GM21717 (cell line): ENCODE results near the gene AFTPH.
"Not testable (repeated sequence)": the region's sequence is repeated elsewhere in the genome, so short reads cannot be mapped to it uniquely, and the experiment has no call there.

Experiments
- ATAC-seq: cut with Tn5 transposase; IDR thresholded peaks from one replicate; pipeline ENCODE4 v1.9.1; 2021; ENCODE audit warnings: mild to moderate bottlenecking, moderate library complexity; ENCODE audit not compliant: unreplicated experiment

Gene AFTPH

GRCh38 chr2:64498438-64498837, 25.7 kb upstream of the AFTPH start:
- ATAC-seq, result no peak

- ATAC-seq, result no peak
Measured at GRCh38 chr2:64500549-64500948, 23.6 kb upstream of the AFTPH start.

- ATAC-seq, result no peak
Measured at GRCh38 chr2:64501946-64502345, 22.2 kb upstream of the AFTPH start.

DNA sequence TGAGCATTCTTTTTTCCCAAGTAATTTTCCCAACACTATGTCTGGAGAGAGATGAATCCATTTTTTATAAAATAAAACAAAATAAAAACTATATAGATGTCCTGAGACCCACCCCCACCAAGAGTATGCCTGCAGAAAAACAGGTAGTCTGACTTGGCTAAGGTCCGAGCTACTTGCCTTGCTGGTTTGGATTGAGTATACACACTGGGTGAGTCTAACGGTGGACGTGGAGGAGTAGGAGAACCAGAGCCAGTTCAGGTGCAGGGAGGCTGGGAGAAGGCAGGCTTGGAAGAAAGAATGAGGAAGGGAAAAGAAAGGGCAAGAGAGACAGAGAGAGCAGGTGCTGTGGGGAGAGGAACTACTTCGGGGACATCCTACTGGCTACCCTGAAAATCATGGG, 21.3 kb upstream of the AFTPH start:
- ATAC-seq, result no peak

DNA sequence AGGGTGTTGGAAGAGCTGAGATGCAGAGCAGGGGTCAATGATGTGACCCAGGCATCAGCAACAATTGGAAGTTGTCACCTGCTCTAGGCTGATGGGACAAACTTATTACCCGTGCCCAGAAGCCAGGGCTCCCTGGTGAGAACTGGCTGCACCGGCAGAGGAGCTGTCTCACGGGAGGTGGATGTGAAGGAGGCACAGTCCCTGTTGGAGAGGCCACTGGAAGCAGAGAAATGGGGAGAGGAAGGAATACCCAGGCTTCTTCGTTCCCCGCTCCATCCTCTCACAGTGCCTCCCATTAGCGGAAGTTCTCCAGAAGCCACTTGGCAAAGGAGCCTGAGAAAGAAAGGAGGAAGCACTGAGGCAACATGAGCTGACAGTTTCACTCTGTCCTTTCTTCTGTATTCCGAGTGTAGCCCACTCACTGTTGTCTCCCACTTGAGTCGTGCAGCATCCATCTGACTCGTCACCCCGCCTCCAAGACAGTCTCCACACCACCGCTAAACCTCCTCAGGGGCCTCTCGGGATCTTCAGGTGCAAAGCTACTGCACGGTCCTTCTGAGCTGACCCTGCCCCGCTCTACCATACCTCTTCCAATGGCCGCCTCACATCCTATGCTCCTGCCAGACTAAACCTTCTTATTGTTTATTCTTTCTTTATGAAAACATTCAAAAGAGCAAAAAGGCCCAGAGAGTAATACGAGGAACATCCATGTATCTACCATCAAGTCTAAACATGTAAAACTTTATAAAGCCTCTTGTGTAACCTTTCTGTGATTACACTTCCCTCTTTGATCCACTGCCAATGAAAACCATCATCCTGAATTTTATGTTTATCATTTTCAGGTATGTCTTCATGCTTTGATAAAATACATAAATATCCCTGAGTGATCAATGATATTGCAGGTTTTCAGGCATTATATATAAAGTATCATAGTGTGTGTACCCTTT, 19.1 kb upstream of the AFTPH start:
- no peak for ATAC-seq

DNA sequence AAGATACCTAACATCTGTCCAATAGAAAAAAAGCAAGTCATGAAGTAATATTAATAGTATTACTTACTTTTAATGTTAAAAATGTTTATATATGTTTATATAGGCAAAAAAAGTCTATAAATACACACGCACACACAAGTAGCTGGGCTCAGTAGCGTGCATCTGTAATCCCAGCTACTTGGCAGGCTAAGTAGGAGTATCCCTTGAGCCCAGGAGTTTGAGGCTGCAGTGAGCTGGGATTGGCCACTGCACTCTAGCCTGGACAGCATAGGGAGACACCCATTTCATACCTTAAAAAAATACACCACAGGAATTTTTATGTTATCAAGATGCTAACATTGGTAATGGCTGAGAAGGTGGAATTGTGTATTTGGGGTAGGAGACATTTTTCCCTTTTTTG, 17.4 kb upstream of the AFTPH start:
- no peak for ATAC-seq

DNA sequence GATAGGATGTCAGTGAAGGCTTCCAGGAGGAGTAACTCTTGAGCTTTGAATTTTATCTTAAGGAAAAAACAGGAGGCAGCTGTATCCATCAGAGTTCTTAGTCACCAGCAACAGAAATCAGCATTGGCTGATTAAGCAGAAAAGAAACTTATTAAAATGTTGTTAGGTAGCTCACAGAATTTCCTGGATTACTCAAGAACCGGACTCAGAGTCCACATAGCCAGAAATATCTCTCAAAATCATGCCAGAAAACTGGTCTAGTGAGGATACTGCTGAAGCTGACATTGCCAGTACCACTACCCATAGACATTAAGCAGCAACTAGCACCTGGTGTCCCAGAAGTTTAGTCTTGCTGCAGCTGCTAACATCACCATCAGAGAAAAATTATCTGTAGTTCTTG, 10.1 kb upstream of the AFTPH start:
- no peak for ATAC-seq

DNA sequence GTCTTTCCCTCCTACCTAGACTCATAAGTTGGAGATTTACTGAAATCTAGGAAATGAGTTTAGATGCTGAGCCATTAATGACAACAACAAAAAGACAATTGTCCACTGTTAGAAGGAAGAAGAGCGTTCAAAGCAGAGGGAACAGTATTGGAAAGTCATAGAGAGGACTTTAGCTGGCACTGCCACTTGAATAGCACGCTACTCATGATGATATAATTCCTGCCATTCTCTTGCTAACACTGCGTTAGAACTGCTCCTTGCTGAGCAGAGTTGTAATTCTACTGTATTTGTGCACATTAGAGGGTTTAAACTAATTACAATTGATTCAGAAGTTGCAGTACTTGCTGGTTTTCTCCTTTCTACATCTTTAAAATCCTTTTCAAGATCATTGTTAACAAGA, 9.0 kb upstream of the AFTPH start:
- ATAC-seq, result no peak

DNA sequence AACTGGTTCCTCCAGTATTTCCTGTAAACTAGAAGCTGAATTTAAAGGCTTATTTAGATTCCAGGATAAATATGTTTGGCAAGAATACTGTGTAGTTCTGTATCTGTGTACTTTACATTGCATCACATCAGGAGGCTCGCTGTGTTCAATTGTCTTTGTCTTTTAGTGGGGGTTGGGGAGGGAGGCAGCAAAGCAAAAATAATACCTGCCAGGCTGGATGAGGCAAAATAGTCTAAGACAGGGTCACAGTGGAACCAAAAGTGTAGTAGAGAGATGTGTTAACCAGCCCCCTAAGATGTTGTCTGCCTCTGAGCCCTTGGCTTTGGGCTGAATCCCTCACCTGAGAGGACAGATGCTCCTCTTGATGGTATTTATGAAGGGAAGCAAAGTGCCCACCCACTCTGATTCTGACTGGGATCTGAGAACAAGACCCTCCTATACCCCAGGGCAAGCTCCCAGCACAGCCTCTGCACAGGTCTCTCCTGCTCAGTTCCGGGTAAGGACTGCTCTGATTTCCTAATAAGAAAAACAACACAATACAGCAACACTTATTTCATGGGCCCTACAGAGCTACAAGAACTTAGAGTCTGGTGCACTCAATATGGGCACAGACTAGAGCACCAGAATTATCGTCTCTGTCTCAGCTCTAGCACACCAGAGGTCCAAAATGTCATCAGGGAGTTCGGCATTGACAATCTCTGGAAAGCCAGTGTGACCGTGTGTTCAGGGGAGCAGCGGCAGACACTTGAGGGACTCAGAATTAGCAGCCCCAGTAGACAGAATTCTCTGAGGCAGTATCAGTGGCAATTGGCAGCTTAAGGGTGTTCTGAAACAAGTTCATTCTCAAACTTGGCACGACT, 7.2 kb upstream of the AFTPH start:
- no peak for ATAC-seq

DNA sequence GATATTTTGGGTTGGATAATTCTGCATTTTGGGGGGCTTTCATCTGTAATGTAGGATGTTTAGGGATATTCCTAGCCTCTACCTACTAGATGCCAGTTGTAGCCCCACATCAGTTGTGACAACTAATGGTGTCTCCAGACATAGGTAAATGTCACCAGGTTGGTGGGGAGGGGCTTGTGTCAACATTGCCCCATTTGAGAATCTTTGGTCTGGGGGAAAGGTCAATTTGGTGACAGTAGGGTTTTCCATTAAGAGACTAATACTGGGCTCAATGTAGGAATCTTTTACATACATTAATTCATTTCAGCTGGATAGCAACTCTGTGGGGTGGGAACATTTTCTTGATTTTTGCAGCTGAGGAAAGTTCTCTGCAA, 6.6 kb upstream of the AFTPH start:
- no peak for ATAC-seq

DNA sequence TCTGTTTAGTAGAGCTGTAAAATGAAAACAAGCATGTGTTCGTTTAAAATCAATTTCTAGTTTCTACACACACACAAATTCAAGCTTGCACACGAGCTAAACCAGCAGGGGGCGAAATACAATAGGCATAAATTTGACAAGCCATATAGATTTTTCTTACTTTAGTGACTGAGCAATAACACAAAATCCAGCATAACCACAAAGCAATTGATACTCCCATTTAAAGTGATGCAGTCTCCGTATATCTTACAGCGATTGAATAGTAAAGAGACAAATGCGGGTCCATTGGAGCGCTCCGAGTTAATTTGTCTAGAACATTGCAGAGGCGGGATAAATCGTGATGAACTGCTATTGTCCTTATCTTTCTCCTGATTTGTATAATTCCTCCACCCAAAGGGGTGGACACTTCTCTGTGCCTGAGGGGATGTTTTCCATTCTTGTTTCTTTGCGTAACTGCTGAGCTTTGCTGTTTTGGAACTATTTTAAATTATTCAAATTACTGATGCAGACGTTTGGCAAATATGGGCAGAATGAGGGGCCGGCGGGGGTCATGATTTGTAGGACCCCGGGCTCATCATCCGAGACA, 1.2 kb upstream of the AFTPH start:
- ATAC-seq, result no peak

- peak; percentile 25 for ATAC-seq
Measured at GRCh38 chr2:64524604-64525316, 632 bp downstream of the AFTPH start.

DNA sequence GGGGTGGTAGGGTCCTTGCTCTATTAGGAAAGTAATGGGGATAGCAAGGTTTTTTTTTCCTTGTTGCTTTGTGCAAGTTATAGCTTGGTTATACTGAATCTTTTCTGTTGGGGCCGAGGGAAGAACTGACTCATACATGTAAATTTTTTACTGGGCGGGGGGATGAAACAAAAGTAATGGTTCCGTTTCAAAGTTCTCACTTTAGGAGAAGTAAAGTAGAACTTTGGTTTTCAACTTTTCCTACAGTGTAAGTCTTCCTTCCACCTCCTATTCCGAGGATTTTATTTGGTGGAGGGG, 1.1 kb downstream of the AFTPH start:
- no peak for ATAC-seq

DNA sequence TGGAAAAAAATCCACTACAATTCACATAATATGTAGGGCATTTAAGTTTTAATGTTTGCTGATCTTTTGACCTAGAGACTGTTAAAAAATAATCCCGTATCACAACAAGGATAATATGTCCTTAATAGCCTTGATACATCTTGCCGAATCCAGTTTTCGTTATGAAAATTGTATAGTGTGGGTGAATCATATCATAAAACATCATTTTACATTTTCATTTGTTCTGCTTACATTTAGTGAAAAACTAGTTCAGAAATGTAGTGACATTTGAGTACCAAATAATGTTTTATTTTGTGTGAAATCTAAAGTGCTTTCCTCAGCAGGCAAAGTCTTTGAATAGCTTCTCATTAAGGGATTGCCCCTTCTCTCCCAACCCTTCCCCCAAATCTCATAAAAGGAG, 1.9 kb downstream of the AFTPH start:
- no peak for ATAC-seq

GRCh38 chr2:64530946-64531345, 6.8 kb downstream of the AFTPH start:
- ATAC-seq, result not testable (repeated sequence)

DNA sequence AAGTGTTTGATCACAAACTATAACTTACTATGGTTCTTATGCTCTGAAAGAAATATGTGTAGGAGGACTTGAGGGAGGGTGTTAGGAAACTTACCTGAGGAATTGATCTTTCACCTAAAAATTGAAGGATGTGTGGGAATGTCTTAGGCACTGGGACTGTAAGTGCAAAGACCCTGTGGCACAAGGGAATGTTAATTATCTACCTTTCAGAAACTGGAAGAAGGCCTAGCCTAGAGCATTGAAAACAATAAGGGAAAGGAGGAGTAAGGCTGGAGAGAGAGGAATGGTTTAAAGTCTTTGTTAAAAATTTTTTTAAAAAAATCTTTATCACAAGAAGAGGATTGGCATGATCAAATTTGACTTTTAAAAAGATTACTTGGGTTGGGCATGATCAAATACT, 7.9 kb downstream of the AFTPH start:
- no peak for ATAC-seq

DNA sequence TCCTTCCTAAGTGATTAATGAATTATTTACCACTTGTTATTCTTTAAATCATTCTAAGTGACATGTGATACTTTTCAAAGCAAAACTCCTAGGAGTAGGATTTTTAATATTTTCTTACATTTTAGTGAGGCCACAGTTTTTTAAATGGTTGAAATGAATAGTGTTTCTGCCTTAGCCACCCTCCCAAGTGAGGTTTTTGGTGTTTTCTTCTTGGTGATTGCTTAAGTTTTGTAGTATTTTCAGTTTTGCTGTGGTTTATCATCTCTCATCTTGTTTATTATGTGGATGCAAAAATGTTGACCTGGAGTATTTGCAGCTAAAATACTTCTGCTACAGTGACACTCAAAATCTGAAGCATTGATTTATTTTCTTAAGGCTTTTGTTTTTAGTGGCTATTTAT, 9.8 kb downstream of the AFTPH start:
- no peak for ATAC-seq

DNA sequence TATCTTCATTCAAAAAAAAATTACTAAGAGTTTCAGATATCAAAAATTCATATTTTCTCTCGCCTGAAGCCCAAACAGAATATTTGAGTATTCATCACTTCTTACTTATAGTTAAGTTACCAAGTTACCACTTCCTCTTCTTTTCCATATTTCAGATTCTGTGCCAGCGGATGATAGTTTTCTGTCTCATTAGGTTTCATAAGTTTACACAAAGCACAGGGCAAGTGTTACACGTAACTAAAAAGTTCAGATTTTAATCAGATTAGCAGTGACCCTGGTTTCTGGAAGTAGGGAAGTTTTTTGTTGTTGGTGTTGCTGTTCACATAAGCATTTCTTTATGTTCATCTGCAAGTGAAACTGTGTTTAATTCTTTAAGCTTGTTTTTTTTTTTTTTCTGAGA, 10.2 kb downstream of the AFTPH start:
- ATAC-seq, result no peak

DNA sequence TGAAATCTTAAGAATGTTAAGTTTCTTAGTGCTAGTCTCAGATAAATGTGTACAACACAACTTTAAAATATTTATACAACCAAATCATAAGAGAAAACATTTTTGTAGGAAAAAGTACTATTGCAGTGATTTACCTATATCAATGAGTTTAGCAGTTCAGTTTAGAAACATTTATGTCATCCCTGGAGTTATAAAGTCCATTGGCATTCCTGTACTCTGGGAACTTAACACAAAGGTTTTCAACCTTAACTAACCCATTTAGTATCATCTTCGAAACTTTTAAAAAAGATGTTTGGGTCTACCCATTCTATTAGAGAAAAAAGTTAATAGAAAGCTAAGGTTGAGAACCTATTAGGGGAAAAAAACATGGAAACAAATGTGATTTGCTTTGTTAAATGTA, 10.9 kb downstream of the AFTPH start:
- no peak for ATAC-seq

- ATAC-seq, result no peak
Measured at GRCh38 chr2:64537991-64538390, 13.9 kb downstream of the AFTPH start.

DNA sequence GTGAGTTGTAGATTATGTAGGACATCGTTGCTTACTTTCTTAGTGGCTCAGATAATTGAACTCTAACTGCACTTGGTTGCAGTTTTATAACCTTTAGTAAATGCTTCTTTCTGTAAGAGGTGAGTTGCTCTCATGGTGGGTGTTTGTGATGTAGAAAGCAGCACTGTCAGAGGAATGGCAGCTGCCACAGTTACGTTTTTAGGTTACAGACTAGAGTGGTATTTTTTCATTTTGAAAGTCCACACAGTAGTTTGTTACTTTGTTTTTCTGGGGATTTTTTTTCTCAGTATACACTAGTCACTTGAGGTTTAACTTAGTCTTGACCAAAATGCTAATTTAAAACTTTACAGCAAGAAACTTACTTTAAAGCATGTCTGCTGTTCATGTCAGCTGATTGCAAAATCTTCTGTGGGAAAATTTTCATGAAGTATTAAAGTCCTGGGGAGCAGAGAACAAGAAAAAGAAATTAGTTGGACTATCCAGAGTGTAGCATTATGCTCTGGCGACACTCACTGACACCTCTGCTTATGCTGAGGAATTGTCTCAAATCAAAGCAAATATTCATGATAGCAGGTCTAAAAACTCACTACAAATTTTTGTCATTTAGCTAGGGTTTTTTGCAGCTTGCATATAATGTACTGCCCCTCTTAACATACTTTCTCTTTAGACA, 14.8 kb downstream of the AFTPH start:
- no peak for ATAC-seq
